A549 (cell line): ENCODE data around the gene PRSS12. TPM values are rescaled to one million over a fixed set of nuclear protein-coding genes. Genes with fewer than 3 reads are reported as not detected.

Experiments used
- ATAC-seq, 2 experiments: fragments of 200-7000 bp in 1 of 2; fragments of >200 bp in 1 of 2; cut with Nextera tagmentation in 1 of 2; cut with Tn5 transposase in 1 of 2; 3 replicates each; pipeline versions ENCODE4 v1.8.0 to v1.9.1; 2018 to 2020; ENCODE audit warnings: mild to moderate bottlenecking in 1 of 2, moderate library complexity in 1 of 2
- CTCF ChIA-PET: fragments of 300-600 bp; sonication (Branson Sonifier 250); formaldehyde crosslinking; extraction: SDS; loops from one replicate; lab custom pipeline; 2021; ENCODE audit warnings: antibody characterized with exemption, inconsistent platforms; lab: Yijun Ruan, JAX
- POLR2A ChIA-PET: fragments of 350-600 bp; formaldehyde crosslinking; extraction: SDS; loops from one replicate; lab custom pipeline; 2021; ENCODE audit warnings: antibody characterized with exemption, inconsistent platforms; lab: Yijun Ruan, JAX
- DNase-seq, 2 experiments: peaks; one replicate each; pipeline versions ENCODE4 v3.0.0 to v3.0.0-alpha.2; 2011 to 2016; ENCODE audit warnings: low read depth in 1 of 2, low spot score in 1 of 2
- FAIRE-seq: peaks from 2 replicates; lab custom pipeline; 2011; peaks lifted over from hg19 to GRCh38; lab: Jason Lieb, UNC
- H3K27ac ChIP-seq, 2 experiments: fragments of >200 bp; sonication (Bioruptor Twin); formaldehyde crosslinking; 3 replicates each; pipeline ENCODE4 v1.5.1; 2016 to 2017
- H3K4me1 ChIP-seq: fragments of >200 bp; sonication (Bioruptor Twin); formaldehyde crosslinking; 3 replicates; pipeline ENCODE4 v1.6.1; 2016
- H3K4me2 ChIP-seq: fragments of >200 bp; sonication (Bioruptor Twin); formaldehyde crosslinking; 3 replicates; pipeline ENCODE4 v1.6.1; 2016
- H3K4me3 ChIP-seq: fragments of >200 bp; sonication (Bioruptor Twin); formaldehyde crosslinking; 3 replicates; pipeline ENCODE4 v1.5.1; 2016
- H3K9me3 ChIP-seq: fragments of >200 bp; sonication (Bioruptor Twin); formaldehyde crosslinking; 3 replicates; pipeline ENCODE4 v1.6.1; 2016
- ATOH8 ChIP-seq: fragments of 250-450 bp; sonication (Bioruptor Pico); IDR thresholded peaks from 2 replicates; pipeline ENCODE4 v1.5.0; 2020; ENCODE audit warnings: low read depth, mild to moderate bottlenecking, moderate library complexity
- CBX8 ChIP-seq: fragments of 200-600 bp; sonication (generic); IDR thresholded peaks from 2 replicates; pipeline ENCODE4 v1.6.1; 2016
- CHD2 ChIP-seq: fragments of 150-350 bp; IDR thresholded peaks from 2 replicates; pipeline ENCODE4 v1.6.1; 2014; ENCODE audit warnings: low read length; ENCODE audit not compliant: partially characterized antibody
- CHD4 ChIP-seq: fragments of 200-600 bp; sonication (generic); IDR thresholded peaks from 2 replicates; pipeline ENCODE4 v1.6.1; 2016; ENCODE audit warnings: antibody characterized with exemption, mild to moderate bottlenecking, borderline replicate concordance
- EHF ChIP-seq: fragments of 250-450 bp; sonication (Bioruptor Pico); IDR thresholded peaks from 2 replicates; pipeline ENCODE4 v1.5.0; 2020; ENCODE audit warnings: mild to moderate bottlenecking
- EP300 ChIP-seq, 2 experiments: fragments of >200 bp; sonication (Bioruptor Twin); formaldehyde crosslinking; IDR thresholded peaks; 2 replicates in 1 of 2; 3 replicates in 1 of 2; pipeline ENCODE4 v1.6.1; 2016 to 2017
- FOSL2 ChIP-seq, 2 experiments: fragments of 450-650 bp in 1 of 2; fragments of >200 bp in 1 of 2; sonication (Bioruptor Twin) in 1 of 2; formaldehyde crosslinking; IDR thresholded peaks; 2 replicates each; pipeline versions ENCODE4 v1.5.0 to v1.6.1; 2016 to 2020; ENCODE audit warnings: mild to moderate bottlenecking in 1 of 2, moderate library complexity in 1 of 2
- HDAC2 ChIP-seq: fragments of 200-600 bp; sonication (generic); IDR thresholded peaks from 2 replicates; pipeline ENCODE4 v1.6.1; 2016
- HOXB13 ChIP-seq: fragments of 250-450 bp; sonication (Bioruptor Pico); IDR thresholded peaks from 2 replicates; pipeline ENCODE4 v1.5.0; 2020; ENCODE audit warnings: low read depth, mild to moderate bottlenecking, moderate library complexity
- KDM1A ChIP-seq: fragments of 200-600 bp; sonication (generic); IDR thresholded peaks from 2 replicates; pipeline ENCODE4 v1.6.1; 2016; ENCODE audit warnings: low read depth, mild to moderate bottlenecking
- MAFK ChIP-seq: fragments of 450-650 bp; IDR thresholded peaks from 2 replicates; pipeline ENCODE4 v1.6.1; 2014; ENCODE audit not compliant: partially characterized antibody
- MAZ ChIP-seq: fragments of 150-350 bp; IDR thresholded peaks from 2 replicates; pipeline ENCODE4 v1.6.1; 2014; ENCODE audit warnings: antibody characterized with exemption, low read depth, low read length, borderline replicate concordance
- MYC ChIP-seq: IDR thresholded peaks from 2 replicates; pipeline ENCODE4 v1.6.1; 2012; ENCODE audit warnings: mild to moderate bottlenecking, inconsistent platforms, low read length, improper control_type of control experiment, borderline replicate concordance
- POLR2A ChIP-seq: IDR thresholded peaks from 2 replicates; pipeline ENCODE4 v1.6.1; 2012; ENCODE audit warnings: mild to moderate bottlenecking, low read length
- REST ChIP-seq: fragments of 200-600 bp; sonication (generic); IDR thresholded peaks from 2 replicates; pipeline ENCODE4 v1.6.1; 2016; ENCODE audit warnings: antibody characterized with exemption, mild to moderate bottlenecking, moderate library complexity
- RFX5 ChIP-seq: fragments of 450-650 bp; IDR thresholded peaks from 2 replicates; pipeline ENCODE4 v1.7.1; 2014; ENCODE audit warnings: antibody characterized with exemption, mild to moderate bottlenecking, moderate library complexity
- TFCP2L1 ChIP-seq: fragments of 250-450 bp; sonication (Bioruptor Pico); IDR thresholded peaks from 2 replicates; pipeline ENCODE4 v1.5.0; 2021; ENCODE audit warnings: mild to moderate bottlenecking
- TP53 ChIP-seq: fragments of 250-450 bp; sonication (Bioruptor Pico); IDR thresholded peaks from 2 replicates; pipeline ENCODE4 v1.5.0; 2021; ENCODE audit warnings: mild to moderate bottlenecking, moderate library complexity
- ZSCAN20 ChIP-seq: fragments of 250-450 bp; sonication (Bioruptor Pico); IDR thresholded peaks from 2 replicates; pipeline ENCODE4 v1.8.0; 2022; ENCODE audit warnings: mild to moderate bottlenecking, moderate library complexity
- WGBS: methylation state at CpG from one replicate; pipeline ENCODE4 v1.1.6; 2017; ENCODE audit errors: missing lambda C conversion rate; 5-methylcytosine and 5-hydroxymethylcytosine counted together
- polyA plus RNA-seq, 4 experiments: library from polyadenylated mRNA; depleted of rRNA in 3 of 4; stranded (reverse); fragments of >200 nt; fragmentation: RNase III in 1 of 4; extraction: RNeasy Plus Mini Kit Qiagen cat#74134 plus additional on column Dnase treatment in 1 of 4; gene quantifications; 2 replicates in 3 of 4; 3 replicates in 1 of 4; pipeline ENCODE4 v1.2.3, GENCODE V29; 2011 to 2017

The PRSS12 gene
- polyA plus RNA-seq, 2 of the 4 experiments (the other 2 are of a cell fraction), result 0.34 to 0.36 TPM

GRCh38 chr4:118367872-118368271 lies 15.1 kb upstream of the PRSS12 start (continued):
- TF ChIP-seq REST (no peak), EP300 (IDR thresholded peaks at IDR 0.05) (no peak), MYC (no peak), CBX8 (no peak), HOXB13 (CRISPR knock-in tag) (no peak), MAFK (no peak), CHD2 (no peak), POLR2A (no peak), RFX5 (no peak), ATOH8 (CRISPR knock-in tag) (no peak)
- TF ChIP-seq, all 56 proteins: peak for 0

GRCh38 chr4:118367361-118367760 lies 14.6 kb upstream of the PRSS12 start:
- ChIA-PET CTCF (interaction anchor here (1.1 to 2.5 kb wide), 3 partner anchors 9 to 32 kb away, joined by 4 to 13 read pairs (median 4); partner anchors contain the start of gene PRSS12), POLR2A (no interaction called here)
- FAIRE-seq (no peak), DNase-seq (no peak), ATAC-seq (no peak)
- H3K4me3 ChIP-seq, result no peak overlapping the region
- no peak for TF ChIP-seq HDAC2
- H3K9me3 ChIP-seq, result no peaks in the 10 kb centered on the region
- H3K4me1 ChIP-seq, result no peaks in the 10 kb centered on the region
- H3K4me2 ChIP-seq, result no peak overlapping the region
- no peak overlapping the region for H3K27ac ChIP-seq
- WGBS, result 56% methylated on average over 3 of the region's 3 CpGs

GRCh38 chr4:118363166-118363565 lies 10.4 kb upstream of the PRSS12 start:
- no peak for ATAC-seq
- Histone ChIP-seq H3K9me3 (no peaks in the 10 kb centered on the region), H3K27ac (no peak overlapping the region), H3K4me1 (no peaks in the 10 kb centered on the region)
- WGBS, result 59% methylated on average over 3 of the region's 3 CpGs
- no peak for FAIRE-seq
- CTCF ChIA-PET, result interaction anchor here (3.6 kb wide), 1 partner anchor 10 kb away, joined by 13 read pairs; the partner anchor contains the start of gene PRSS12
- TF ChIP-seq EHF, result no peak
- no peak for TF ChIP-seq KDM1A
- TF ChIP-seq ATOH8 (CRISPR knock-in tag), result no peak
- TF ChIP-seq TFCP2L1, result no peak
- TF ChIP-seq ZSCAN20 (CRISPR knock-in tag), result no peak
- no peak for TF ChIP-seq FOSL2 (IDR thresholded peaks at IDR 0.05)
- no peak for TF ChIP-seq FOSL2 (CRISPR knock-in tag; IDR thresholded peaks at IDR 0.05)
- no peak for TF ChIP-seq CHD4
- TF ChIP-seq TP53 (CRISPR knock-in tag), result no peak
- TF ChIP-seq MAZ, result no peak
- TF ChIP-seq, all 56 proteins: peak for 0
- no peak for DNase-seq
- POLR2A ChIA-PET, result no interaction called here
- H3K4me3 ChIP-seq, result no peak overlapping the region
- no peak overlapping the region for H3K4me2 ChIP-seq
